ENCODE measurements around the gene FAM135A. TPM values are rescaled to one million over a fixed set of nuclear protein-coding genes. Genes with fewer than 3 reads are reported as not detected.

FAM135A gene
- total and polyA plus RNA-seq, 4 experiments from 2014 or later = 1.4 to 14.5 (median 7.1) TPM

GRCh38 chr6:70510600-70510999 is 97.3 kb downstream of the FAM135A start:
- no peak for DNase-seq
- Histone ChIP-seq H3K4me3 (ENCODE audit: low read length in 2 of 2) (no peak overlapping the region), H3K36me3 (ENCODE audit: insufficient read depth, low read length) (no peaks in the 10 kb centered on the region), H3K27me3 (ENCODE audit: insufficient read depth, low read length) (no peaks in the 10 kb centered on the region), H3K27ac (ENCODE audit: low read depth, low read length) (no peak overlapping the region), H3K9me3 (ENCODE audit: control insufficient read depth in 1 of 2, low read length in 2 of 2) (no peaks in the 10 kb centered on the region), H3K4me1 (ENCODE audit: insufficient read depth, low read length) (no peaks in the 10 kb centered on the region)
- H3K27me3 Mint-ChIP-seq = no peaks in the 10 kb centered on the region
- H3K9me3 Mint-ChIP-seq = no peaks in the 10 kb centered on the region
- POLR2A ChIA-PET (ENCODE audit: partially characterized antibody) = no interaction called here
- no peaks in the 10 kb centered on the region for H3K4me1 Mint-ChIP-seq
- peaks cover 4 to 11% of the 10 kb centered on the region in 2 donors for H3K36me3 Mint-ChIP-seq
- H3K4me3 Mint-ChIP-seq = no peak overlapping the region
- CTCF ChIA-PET (ENCODE audit: partially characterized antibody) = no interaction called here
- H3K27ac Mint-ChIP-seq = no peak overlapping the region
- intact Hi-C loops (cut with micrococcal nuclease) = no loop called here

- intact Hi-C loops (cut with micrococcal nuclease) = no loop called here
- H3K9me3 Mint-ChIP-seq = no peaks in the 10 kb centered on the region
- no peaks in the 10 kb centered on the region for H3K4me1 ChIP-seq (ENCODE audit: insufficient read depth, low read length)
- POLR2A ChIA-PET (ENCODE audit: partially characterized antibody) = no interaction called here
- no peak overlapping the region for H3K4me3 Mint-ChIP-seq
- DNase-seq = no peak
- no peaks in the 10 kb centered on the region for H3K36me3 ChIP-seq (ENCODE audit: insufficient read depth, low read length)
- no peaks in the 10 kb centered on the region for H3K9me3 ChIP-seq (ENCODE audit: control insufficient read depth in 1 of 2, low read length in 2 of 2)
- H3K4me1 Mint-ChIP-seq = peaks cover 0 to 7% (median 6%) of the 10 kb centered on the region in 4 donors
- H3K27ac ChIP-seq (ENCODE audit: low read depth, low read length) = no peak overlapping the region
- no peaks in the 10 kb centered on the region for H3K27me3 Mint-ChIP-seq
- H3K27me3 ChIP-seq (ENCODE audit: insufficient read depth, low read length) = no peaks in the 10 kb centered on the region
- CTCF ChIA-PET (ENCODE audit: partially characterized antibody) = interaction anchor here (1.1 to 1.6 kb wide), 3 partner anchors 166 to 365 kb away, joined by 4 to 5 read pairs (median 4); no protein-coding TSS in a partner anchor
- no peaks in the 10 kb centered on the region for H3K36me3 Mint-ChIP-seq
- no peak overlapping the region for H3K27ac Mint-ChIP-seq
- no peak overlapping the region for H3K4me3 ChIP-seq (ENCODE audit: low read length in 2 of 2)
These were observed 105.4 kb downstream of the FAM135A start for GRCh38 chr6:70518723-70519122.

GRCh38 chr6:70520575-70520974 is 107.3 kb downstream of the FAM135A start:
- no peak overlapping the region for H3K4me3 ChIP-seq (ENCODE audit: low read length in 2 of 2)

GRCh38 chr6:70524721-70525286 is 111.5 kb downstream of the FAM135A start:
- intact Hi-C loops (cut with micrococcal nuclease) = no loop called here
- POLR2A ChIA-PET (ENCODE audit: partially characterized antibody) = no interaction called here
- peaks cover 4% of the 10 kb centered on the region for H3K36me3 ChIP-seq (ENCODE audit: insufficient read depth, low read length)

More at GRCh38 chr6:70520575-70520974, 107.3 kb downstream of the FAM135A start:
- Mint-ChIP-seq H3K4me1 (peaks cover 0 to 7% (median 6%) of the 10 kb centered on the region in 4 donors), H3K27ac (no peak overlapping the region), H3K4me3 (no peak overlapping the region), H3K36me3 (peaks cover 3 to 5% of the 10 kb centered on the region in 2 donors), H3K27me3 (no peaks in the 10 kb centered on the region), H3K9me3 (no peaks in the 10 kb centered on the region)
- Histone ChIP-seq H3K27me3 (ENCODE audit: insufficient read depth, low read length) (no peaks in the 10 kb centered on the region), H3K4me1 (ENCODE audit: insufficient read depth, low read length) (no peaks in the 10 kb centered on the region), H3K36me3 (ENCODE audit: insufficient read depth, low read length) (no peaks in the 10 kb centered on the region), H3K9me3 (ENCODE audit: control insufficient read depth in 1 of 2, low read length in 2 of 2) (no peaks in the 10 kb centered on the region), H3K27ac (ENCODE audit: low read depth, low read length) (no peak overlapping the region)
- peak; percentile 12 to 41 (median 28) for DNase-seq
- intact Hi-C loops (cut with micrococcal nuclease) = loop anchor here (1.0 to 2.0 kb wide), 3 partner anchors 166 to 436 kb away; partner anchors contain the start of gene B3GAT2
- POLR2A ChIA-PET (ENCODE audit: partially characterized antibody) = no interaction called here
- CTCF ChIA-PET (ENCODE audit: partially characterized antibody) = interaction anchor here (0.6 to 5.8 kb wide), 16 partner anchors 26 to 435 kb away, joined by 3 to 51 read pairs (median 4); partner anchors contain the start of genes B3GAT2 and SMAP1

GRCh38 chr6:70527071-70527737 is 113.9 kb downstream of the FAM135A start:
- intact Hi-C loops (cut with micrococcal nuclease) = no loop called here
- H3K27ac Mint-ChIP-seq = no peak overlapping the region
- POLR2A ChIA-PET (ENCODE audit: partially characterized antibody) = no interaction called here
- H3K36me3 Mint-ChIP-seq = peaks cover 7 to 13% of the 10 kb centered on the region in 2 donors
- no peaks in the 10 kb centered on the region for H3K9me3 Mint-ChIP-seq
- DNase-seq = no peak
- Histone ChIP-seq H3K4me1 (ENCODE audit: insufficient read depth, low read length) (no peaks in the 10 kb centered on the region), H3K9me3 (ENCODE audit: control insufficient read depth in 1 of 2, low read length in 2 of 2) (no peaks in the 10 kb centered on the region), H3K27me3 (ENCODE audit: insufficient read depth, low read length) (no peaks in the 10 kb centered on the region), H3K36me3 (ENCODE audit: insufficient read depth, low read length) (peaks cover 4% of the 10 kb centered on the region), H3K4me3 (ENCODE audit: low read length in 2 of 2) (no peak overlapping the region), H3K27ac (ENCODE audit: low read depth, low read length) (no peak overlapping the region)
- CTCF ChIA-PET (ENCODE audit: partially characterized antibody) = interaction anchor here (0.8 to 1.2 kb wide), 3 partner anchors 10 to 429 kb away, joined by 3 read pairs; no protein-coding TSS in a partner anchor
- no peaks in the 10 kb centered on the region for H3K27me3 Mint-ChIP-seq
- no peak overlapping the region for H3K4me3 Mint-ChIP-seq
- no peaks in the 10 kb centered on the region for H3K4me1 Mint-ChIP-seq

More at GRCh38 chr6:70524721-70525286, 111.5 kb downstream of the FAM135A start:
- Histone ChIP-seq H3K4me1 (ENCODE audit: insufficient read depth, low read length) (no peaks in the 10 kb centered on the region), H3K9me3 (ENCODE audit: control insufficient read depth in 1 of 2, low read length in 2 of 2) (no peaks in the 10 kb centered on the region), H3K4me3 (ENCODE audit: low read length in 2 of 2) (no peak overlapping the region), H3K27ac (ENCODE audit: low read depth, low read length) (no peak overlapping the region), H3K27me3 (ENCODE audit: insufficient read depth, low read length) (no peaks in the 10 kb centered on the region)
- CTCF ChIA-PET (ENCODE audit: partially characterized antibody) = interaction anchor here (1.6 to 5.8 kb wide), 2 partner anchors 11 to 360 kb away, joined by 4 to 51 read pairs; no protein-coding TSS in a partner anchor
- H3K4me1 Mint-ChIP-seq = no peaks in the 10 kb centered on the region
- H3K36me3 Mint-ChIP-seq = peaks cover 7 to 13% of the 10 kb centered on the region in 2 donors
- H3K4me3 Mint-ChIP-seq = no peak overlapping the region
- no peak for DNase-seq
- no peaks in the 10 kb centered on the region for H3K9me3 Mint-ChIP-seq
- no peaks in the 10 kb centered on the region for H3K27me3 Mint-ChIP-seq
- H3K27ac Mint-ChIP-seq = no peak overlapping the region

- CTCF ChIA-PET (ENCODE audit: partially characterized antibody) = no interaction called here
These were observed 116.7 kb downstream of the FAM135A start for GRCh38 chr6:70530023-70530422.

GRCh38 chr6:70531133-70531532 is 117.8 kb downstream of the FAM135A start:
- H3K27ac ChIP-seq (ENCODE audit: low read depth, low read length) = no peak overlapping the region

More at GRCh38 chr6:70530023-70530422, 116.7 kb downstream of the FAM135A start:
- no peak overlapping the region for H3K4me3 ChIP-seq (ENCODE audit: low read length in 2 of 2)
- H3K4me1 Mint-ChIP-seq = no peaks in the 10 kb centered on the region
- intact Hi-C loops (cut with micrococcal nuclease) = no loop called here
- H3K27ac ChIP-seq (ENCODE audit: low read depth, low read length) = no peak overlapping the region
- H3K36me3 ChIP-seq (ENCODE audit: insufficient read depth, low read length) = peaks cover 4% of the 10 kb centered on the region
- DNase-seq = no peak
- H3K27ac Mint-ChIP-seq = no peak overlapping the region
- no peaks in the 10 kb centered on the region for H3K9me3 Mint-ChIP-seq
- POLR2A ChIA-PET (ENCODE audit: partially characterized antibody) = no interaction called here
- no peaks in the 10 kb centered on the region for H3K9me3 ChIP-seq (ENCODE audit: control insufficient read depth in 1 of 2, low read length in 2 of 2)
- H3K4me3 Mint-ChIP-seq = no peak overlapping the region
- no peaks in the 10 kb centered on the region for H3K4me1 ChIP-seq (ENCODE audit: insufficient read depth, low read length)
- H3K27me3 ChIP-seq (ENCODE audit: insufficient read depth, low read length) = no peaks in the 10 kb centered on the region
- peaks cover 3 to 13% of the 10 kb centered on the region in 2 donors for H3K36me3 Mint-ChIP-seq
- no peaks in the 10 kb centered on the region for H3K27me3 Mint-ChIP-seq

More at GRCh38 chr6:70531133-70531532, 117.8 kb downstream of the FAM135A start:
- H3K27ac Mint-ChIP-seq = no peak overlapping the region
- H3K4me1 Mint-ChIP-seq = no peaks in the 10 kb centered on the region
- ChIA-PET POLR2A (ENCODE audit: partially characterized antibody) (no interaction called here), CTCF (ENCODE audit: partially characterized antibody) (no interaction called here)
- peaks cover 2 to 13% of the 10 kb centered on the region in 2 donors for H3K36me3 Mint-ChIP-seq
- Histone ChIP-seq H3K27me3 (ENCODE audit: insufficient read depth, low read length) (no peaks in the 10 kb centered on the region), H3K4me3 (ENCODE audit: low read length in 2 of 2) (no peak overlapping the region), H3K9me3 (ENCODE audit: control insufficient read depth in 1 of 2, low read length in 2 of 2) (no peaks in the 10 kb centered on the region), H3K4me1 (ENCODE audit: insufficient read depth, low read length) (no peaks in the 10 kb centered on the region), H3K36me3 (ENCODE audit: insufficient read depth, low read length) (peaks cover 4% of the 10 kb centered on the region)
- no peaks in the 10 kb centered on the region for H3K9me3 Mint-ChIP-seq
- DNase-seq = no peak
- intact Hi-C loops (cut with micrococcal nuclease) = no loop called here
- H3K27me3 Mint-ChIP-seq = no peaks in the 10 kb centered on the region
- no peak overlapping the region for H3K4me3 Mint-ChIP-seq
